ENCODE measurements around the gene HDAC10.

Gene HDAC10

DNA sequence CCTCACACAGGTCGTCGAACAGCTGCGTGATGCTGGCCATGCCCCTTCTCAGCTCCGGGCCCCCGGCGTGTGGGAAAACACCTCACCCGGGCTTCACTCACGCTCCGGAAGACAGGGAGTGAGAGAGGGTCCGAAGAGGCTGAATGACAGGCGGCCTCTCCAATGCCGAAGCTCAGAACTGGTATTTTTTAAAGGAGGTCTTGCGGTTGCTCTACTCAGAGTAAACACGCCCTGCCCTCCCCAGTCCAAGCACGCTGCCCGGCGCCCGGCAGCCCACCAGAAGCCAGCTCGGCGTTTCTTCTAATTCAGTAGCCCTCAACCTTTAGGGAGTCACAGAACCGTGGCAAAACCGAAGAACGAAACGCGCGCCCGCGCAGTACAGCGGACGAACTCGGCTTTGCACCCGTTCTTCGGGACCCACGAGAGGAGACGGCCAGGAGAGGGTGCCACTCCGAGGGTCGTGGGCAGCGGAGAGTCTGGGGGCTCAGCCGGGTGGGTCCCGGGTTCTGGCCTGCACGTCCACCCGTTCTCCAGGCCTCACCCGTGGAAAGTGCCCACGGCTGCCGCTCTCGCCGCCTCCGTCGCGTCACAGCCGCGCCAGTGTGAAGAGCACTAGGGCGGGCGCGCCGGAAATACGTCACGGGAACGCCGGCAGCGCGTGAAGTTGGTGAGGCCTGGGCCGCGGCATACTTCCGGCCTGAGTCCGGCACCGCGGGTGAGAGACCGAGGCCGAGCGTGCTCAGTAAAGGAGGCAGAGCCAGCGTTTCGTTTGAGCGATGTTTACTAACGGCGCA, 6.4 kb downstream of the HDAC10 start, which contains the start of gene TUBGCP6:
Gene TUBGCP6 (minus strand): TSS at position 604 of the 794 bp plus-strand sequence. CDS start 564 bp downstream, at position 40.
- in situ Hi-C loops (cut with MboI; ENCODE audit: low sequenced_read_pairs), result no loop called here

- in situ Hi-C loops (cut with MboI; ENCODE audit: low sequenced_read_pairs), result no loop called here
These were observed 7.2 kb downstream of the HDAC10 start for GRCh38 chr22:50243685-50244419.

DNA sequence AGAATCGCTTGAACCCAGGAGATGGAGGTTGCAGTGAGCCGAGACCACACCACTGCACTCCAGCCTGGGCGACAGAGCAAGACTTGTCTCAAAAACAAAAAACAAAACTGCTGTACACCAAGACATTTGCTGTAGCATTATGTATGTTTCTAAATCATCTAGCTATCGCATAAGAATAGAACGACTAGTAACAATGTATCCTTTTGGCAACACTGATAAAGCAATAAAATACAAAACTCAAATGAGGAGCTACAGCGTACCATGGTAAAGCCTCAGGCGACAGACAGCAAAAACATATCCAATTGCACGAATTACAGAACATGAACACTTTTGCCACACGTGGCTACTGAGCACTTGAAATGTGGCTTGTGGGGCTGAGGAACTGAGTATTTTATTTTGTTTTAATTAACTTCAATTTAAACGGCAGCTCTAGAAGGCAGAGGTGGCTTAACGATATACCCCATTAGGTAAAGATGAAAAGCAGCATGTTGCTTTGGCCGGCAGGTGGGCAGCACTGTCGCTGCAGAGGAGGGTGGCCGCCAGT, 8.6 kb downstream of the HDAC10 start:
- in situ Hi-C loops (cut with MboI; ENCODE audit: low sequenced_read_pairs), result no loop called here

GRCh38 chr22:50238755-50239154, 12.3 kb downstream of the HDAC10 start:
- in situ Hi-C loops (cut with MboI; ENCODE audit: low sequenced_read_pairs), result no loop called here

- in situ Hi-C loops (cut with MboI; ENCODE audit: low sequenced_read_pairs), result no loop called here
These were observed 14.2 kb downstream of the HDAC10 start for GRCh38 chr22:50236731-50237409.

DNA sequence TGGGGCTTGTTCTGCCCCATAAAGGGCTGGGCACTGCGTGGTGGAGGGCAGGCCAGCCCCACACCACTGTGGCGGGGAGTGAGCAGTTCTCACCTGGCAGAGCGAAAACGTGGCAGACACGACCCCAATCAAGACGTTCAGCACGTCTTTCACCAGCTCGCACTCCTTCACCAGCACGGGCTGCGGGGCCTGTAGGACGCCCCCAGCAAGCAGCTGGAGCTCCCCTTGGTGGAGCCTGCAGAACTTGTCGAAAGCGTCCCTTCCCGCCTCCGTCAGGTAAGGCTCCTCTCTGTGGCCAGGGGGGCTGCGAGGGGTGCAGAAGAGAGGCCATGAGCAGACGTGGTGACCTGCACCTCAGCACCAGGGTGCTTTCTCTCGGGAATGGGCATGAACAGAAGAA, 17.8 kb downstream of the HDAC10 start:
- in situ Hi-C loops (cut with MboI; ENCODE audit: low sequenced_read_pairs), result no loop called here

DNA sequence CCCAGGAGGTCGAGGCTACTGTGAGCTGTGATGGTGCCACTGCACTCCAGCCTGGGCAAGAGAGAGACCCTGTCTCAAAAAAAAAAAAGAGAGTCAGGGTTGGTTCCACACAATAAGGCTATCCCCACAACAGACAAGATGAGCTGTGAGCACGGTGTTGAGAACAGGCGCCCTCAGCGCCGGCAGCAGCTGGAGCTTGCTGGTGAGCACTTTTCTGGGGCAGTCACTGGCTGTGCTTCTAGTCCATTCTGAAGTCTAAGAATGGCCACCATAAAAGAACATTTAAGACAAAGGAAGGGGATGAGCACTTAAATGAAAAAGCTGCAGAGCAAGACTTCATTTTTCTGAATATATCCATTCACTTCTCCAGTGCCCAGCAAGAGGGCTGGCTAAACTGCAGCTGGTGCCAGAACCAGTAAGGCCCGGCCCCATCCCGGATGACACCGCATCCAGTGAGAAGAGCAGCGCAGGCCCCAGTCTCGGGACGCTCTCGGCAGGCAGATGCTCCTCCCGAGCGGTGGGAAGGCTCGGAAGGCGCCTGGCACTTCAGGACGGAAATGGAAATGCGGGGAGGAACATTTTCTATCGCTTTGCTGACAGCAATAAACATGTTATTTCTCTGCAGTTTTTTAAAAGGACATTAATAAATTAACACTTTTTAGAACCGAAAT, 18.4 kb downstream of the HDAC10 start:
- in situ Hi-C loops (cut with MboI; ENCODE audit: low sequenced_read_pairs), result no loop called here

GRCh38 chr22:50229370-50229769, 21.7 kb downstream of the HDAC10 start:
- in situ Hi-C loops (cut with MboI; ENCODE audit: low sequenced_read_pairs), result no loop called here

GRCh38 chr22:50228366-50228765, 22.7 kb downstream of the HDAC10 start:
- in situ Hi-C loops (cut with MboI; ENCODE audit: low sequenced_read_pairs), result no loop called here

- in situ Hi-C loops (cut with MboI; ENCODE audit: low sequenced_read_pairs), result no loop called here
These were observed 23.4 kb downstream of the HDAC10 start for GRCh38 chr22:50227579-50228215.

GRCh38 chr22:50226875-50227165, 24.2 kb downstream of the HDAC10 start:
- in situ Hi-C loops (cut with MboI; ENCODE audit: low sequenced_read_pairs), result no loop called here

- in situ Hi-C loops (cut with MboI; ENCODE audit: low sequenced_read_pairs), result no loop called here
These were observed 24.8 kb downstream of the HDAC10 start for GRCh38 chr22:50226063-50226874.

GRCh38 chr22:50225200-50225969, 25.7 kb downstream of the HDAC10 start:
- in situ Hi-C loops (cut with MboI; ENCODE audit: low sequenced_read_pairs), result no loop called here

- in situ Hi-C loops (cut with MboI; ENCODE audit: low sequenced_read_pairs), result loop anchor here (25.0 kb wide), 1 partner anchor 287 kb away; no protein-coding TSS in a partner anchor
These were observed 27.0 kb downstream of the HDAC10 start for GRCh38 chr22:50224071-50224470.

- in situ Hi-C loops (cut with MboI; ENCODE audit: low sequenced_read_pairs), result loop anchor here (25.0 kb wide), 1 partner anchor 285 kb away; no protein-coding TSS in a partner anchor
These were observed 28.6 kb downstream of the HDAC10 start for GRCh38 chr22:50222508-50222907.

- in situ Hi-C loops (cut with MboI; ENCODE audit: low sequenced_read_pairs), result loop anchor here (25.0 kb wide), 1 partner anchor 284 kb away; no protein-coding TSS in a partner anchor
These were observed 29.4 kb downstream of the HDAC10 start for GRCh38 chr22:50221410-50222300.

- in situ Hi-C loops (cut with MboI; ENCODE audit: low sequenced_read_pairs), result loop anchor here (25.0 kb wide), 1 partner anchor 284 kb away; no protein-coding TSS in a partner anchor
These were observed 30.3 kb downstream of the HDAC10 start for GRCh38 chr22:50220603-50221409.
